HepG2 (cell line): ENCODE data around the gene PLPPR3.

Experiments used
- DNMT1 ChIP-seq: sonication (generic); formaldehyde crosslinking; IDR thresholded peaks from 2 replicates; pipeline ENCODE4 v1.5.1; 2020; ENCODE audit warnings: mild to moderate bottlenecking, missing genetic modification reagents
- DR1 ChIP-seq: sonication (generic); formaldehyde crosslinking; IDR thresholded peaks from 2 replicates; pipeline ENCODE4 v1.8.0; 2021; ENCODE audit warnings: mild to moderate bottlenecking, missing genetic modification reagents, inconsistent platforms
- EP300 ChIP-seq, 3 experiments: sonication (generic) in 1 of 3; formaldehyde crosslinking in 1 of 3; IDR thresholded peaks; 2 replicates each; pipeline versions ENCODE4 v1.5.1 to v1.6.1; 2011 to 2020; ENCODE audit warnings: low read depth in 2 of 3, low read length in 2 of 3, borderline replicate concordance in 1 of 3, improper control_type of control experiment in 1 of 3, mild to moderate bottlenecking in 1 of 3, missing genetic modification reagents in 1 of 3, moderate library complexity in 1 of 3
- HCFC1 ChIP-seq: fragments of 150-350 bp; IDR thresholded peaks from 2 replicates; pipeline ENCODE4 v1.6.1; 2014; ENCODE audit warnings: low read depth, low read length
- POLR2AphosphoS5 ChIP-seq: IDR thresholded peaks from 2 replicates; pipeline ENCODE4 v1.6.1; 2012; ENCODE audit warnings: low read depth, low read length
- UBTF ChIP-seq: sonication (generic); formaldehyde crosslinking; IDR thresholded peaks from 2 replicates; pipeline ENCODE4 v1.4.0; 2020; ENCODE audit warnings: mild to moderate bottlenecking, missing genetic modification reagents
- ZBTB7A ChIP-seq: sonication (generic); formaldehyde crosslinking; IDR thresholded peaks from 2 replicates; pipeline ENCODE4 v1.8.0; 2022; ENCODE audit warnings: mild to moderate bottlenecking, missing genetic modification reagents
- ZNF230 ChIP-seq: sonication (generic); formaldehyde crosslinking; IDR thresholded peaks from 2 replicates; pipeline ENCODE4 v1.4.0; 2020; ENCODE audit warnings: mild to moderate bottlenecking, missing genetic modification reagents
- ZNF281 ChIP-seq: sonication (generic); formaldehyde crosslinking; IDR thresholded peaks from 2 replicates; pipeline ENCODE4 v1.4.0; 2020; ENCODE audit warnings: missing genetic modification reagents, borderline replicate concordance
- ZNF747 ChIP-seq: sonication (generic); formaldehyde crosslinking; IDR thresholded peaks from 2 replicates; pipeline ENCODE4 v1.8.1; 2023; ENCODE audit warnings: missing genetic modification reagents, mild to moderate bottlenecking, borderline replicate concordance
- ZNF816 ChIP-seq: sonication (generic); formaldehyde crosslinking; IDR thresholded peaks from 2 replicates; pipeline ENCODE4 v1.8.0; 2022; ENCODE audit warnings: missing genetic modification reagents, mild to moderate bottlenecking, borderline replicate concordance
- ZSCAN21 ChIP-seq: sonication (generic); formaldehyde crosslinking; IDR thresholded peaks from 2 replicates; pipeline ENCODE4 v1.8.0; 2022; ENCODE audit warnings: mild to moderate bottlenecking, missing genetic modification reagents, moderate library complexity, borderline replicate concordance
- TF ChIP-seq, protein P1 (sequence below): sonication (generic); formaldehyde crosslinking; IDR thresholded peaks from 2 replicates; pipeline ENCODE4 v1.4.0; 2020; ENCODE audit warnings: missing genetic modification reagents, borderline replicate concordance

DNA sequence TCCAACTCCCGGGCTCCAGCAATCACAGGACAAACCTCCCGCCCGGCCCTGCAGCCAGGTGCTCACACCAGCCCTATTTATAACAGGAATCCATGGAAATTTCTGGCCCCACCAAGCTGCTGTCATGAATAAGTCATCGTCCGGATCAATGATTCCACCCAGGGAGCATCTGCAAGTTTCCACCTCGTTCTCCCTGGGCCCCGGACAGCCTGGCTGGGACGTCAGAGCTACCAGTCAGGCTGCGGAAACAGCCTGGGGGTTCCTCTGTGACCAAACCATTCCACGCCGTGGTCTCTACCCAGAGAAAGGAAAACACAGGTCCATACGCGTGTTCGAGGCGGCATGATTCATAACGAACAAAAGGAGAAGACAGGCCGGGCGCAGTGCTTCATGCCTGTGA is 45.2 kb downstream of the PLPPR3 start:
- no peak for TF ChIP-seq DNMT1 (CRISPR knock-in tag)
- TF ChIP-seq ZNF816, result no peak
- no peak for TF ChIP-seq POLR2AphosphoS5
- no peak for TF ChIP-seq ZNF747 (CRISPR knock-in tag)
- no peak for TF ChIP-seq HCFC1
- TF ChIP-seq, protein P1, sequence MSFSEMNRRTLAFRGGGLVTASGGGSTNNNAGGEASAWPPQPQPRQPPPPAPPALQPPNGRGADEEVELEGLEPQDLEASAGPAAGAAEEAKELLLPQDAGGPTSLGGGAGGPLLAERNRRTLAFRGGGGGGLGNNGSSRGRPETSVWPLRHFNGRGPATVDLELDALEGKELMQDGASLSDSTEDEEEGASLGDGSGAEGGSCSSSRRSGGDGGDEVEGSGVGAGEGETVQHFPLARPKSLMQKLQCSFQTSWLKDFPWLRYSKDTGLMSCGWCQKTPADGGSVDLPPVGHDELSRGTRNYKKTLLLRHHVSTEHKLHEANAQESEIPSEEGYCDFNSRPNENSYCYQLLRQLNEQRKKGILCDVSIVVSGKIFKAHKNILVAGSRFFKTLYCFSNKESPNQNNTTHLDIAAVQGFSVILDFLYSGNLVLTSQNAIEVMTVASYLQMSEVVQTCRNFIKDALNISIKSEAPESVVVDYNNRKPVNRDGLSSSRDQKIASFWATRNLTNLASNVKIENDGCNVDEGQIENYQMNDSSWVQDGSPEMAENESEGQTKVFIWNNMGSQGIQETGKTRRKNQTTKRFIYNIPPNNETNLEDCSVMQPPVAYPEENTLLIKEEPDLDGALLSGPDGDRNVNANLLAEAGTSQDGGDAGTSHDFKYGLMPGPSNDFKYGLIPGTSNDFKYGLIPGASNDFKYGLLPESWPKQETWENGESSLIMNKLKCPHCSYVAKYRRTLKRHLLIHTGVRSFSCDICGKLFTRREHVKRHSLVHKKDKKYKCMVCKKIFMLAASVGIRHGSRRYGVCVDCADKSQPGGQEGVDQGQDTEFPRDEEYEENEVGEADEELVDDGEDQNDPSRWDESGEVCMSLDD (CRISPR knock-in tag), result no peak
- no peak for TF ChIP-seq ZBTB7A (CRISPR knock-in tag)
- no peak for TF ChIP-seq ZNF230 (CRISPR knock-in tag)
- no peak for TF ChIP-seq EP300 (IDR thresholded peaks at IDR 0.05; ENCODE audit: low read depth in 2 of 2, low read length in 2 of 2)
- no peak for TF ChIP-seq EP300 (CRISPR knock-in tag; IDR thresholded peaks at IDR 0.05; ENCODE audit: borderline replicate concordance)
- no peak for TF ChIP-seq DR1 (CRISPR knock-in tag)
- TF ChIP-seq ZNF281 (CRISPR knock-in tag), result no peak
- no peak for TF ChIP-seq UBTF (CRISPR knock-in tag)
- no peak for TF ChIP-seq ZSCAN21 (CRISPR knock-in tag)
